Neural progenitor cell (in vitro differentiated cells): ENCODE data around the gene ABCC6.

Experiments used
- CTCF ChIP-seq: fragments of 200-600 bp; sonication (generic); IDR thresholded peaks from 2 replicates; pipeline ENCODE4 v1.5.1; 2017; ENCODE audit warnings: antibody characterized with exemption, mild to moderate bottlenecking
- EZH2 ChIP-seq: fragments of 200-600 bp; sonication (generic); IDR thresholded peaks from 2 replicates; pipeline ENCODE4 v1.6.1; 2017; ENCODE audit warnings: antibody characterized with exemption, mild to moderate bottlenecking, moderate library complexity
- EZH2phosphoT487 ChIP-seq: fragments of 200-600 bp; sonication (generic); IDR thresholded peaks from 2 replicates; pipeline ENCODE4 v1.6.1; 2017; ENCODE audit warnings: antibody characterized with exemption

- TF ChIP-seq EZH2 (no peak), CTCF (no peak), EZH2phosphoT487 (no peak)
Observed at GRCh38 chr16:16184594-16184993, 38.7 kb downstream of the ABCC6 start.
